Posterior cingulate gyrus (tissue), 11 donors: Measurements from ENCODE around the gene LHX6.

Experiments used
- DNase-seq, 10 donors: peaks; one replicate each; pipeline versions ENCODE4 v3.0.0 to v3.0.0-alpha.2; 2020 to 2021; ENCODE audit warnings: mixed read lengths in 3 of 10
- intact Hi-C: fragments of 100-400 bp; cut with DNase I; formaldehyde crosslinking; loops from one replicate; pipeline ENCODE4 v1.15.1; 2023

Gene LHX6

GRCh38 chr9:122217640-122218039 lies 11.1 kb downstream of the LHX6 start:
- intact Hi-C loops: no loop called here
- DNase-seq: no peak

- intact Hi-C loops: no loop called here
Measured at GRCh38 chr9:122216798-122217418, 11.8 kb downstream of the LHX6 start.

GRCh38 chr9:122216138-122216797 lies 12.5 kb downstream of the LHX6 start:
- no peak for DNase-seq
- intact Hi-C loops: no loop called here

More at GRCh38 chr9:122216798-122217418, 11.8 kb downstream of the LHX6 start:
- peak in 1 of 10 donors; percentile 61 for DNase-seq

GRCh38 chr9:122215663-122216062 lies 13.1 kb downstream of the LHX6 start:
- no peak for DNase-seq

GRCh38 chr9:122214507-122214906 lies 14.2 kb downstream of the LHX6 start:
- intact Hi-C loops: no loop called here
- DNase-seq: peak in 1 of 10 donors; percentile 22

More at GRCh38 chr9:122215663-122216062, 13.1 kb downstream of the LHX6 start:
- intact Hi-C loops: no loop called here

- intact Hi-C loops: no loop called here
- DNase-seq: peak in 3 of 10 donors; percentile 76 to 89 (median 76)
Measured at GRCh38 chr9:122213589-122214413, 15.0 kb downstream of the LHX6 start.

GRCh38 chr9:122213102-122213588 lies 15.6 kb downstream of the LHX6 start:
- intact Hi-C loops: no loop called here
- DNase-seq: no peak

GRCh38 chr9:122212473-122213004 lies 16.2 kb downstream of the LHX6 start:
- peak in 1 of 10 donors; percentile 20 for DNase-seq
- intact Hi-C loops: no loop called here

GRCh38 chr9:122209451-122209850 lies 19.3 kb downstream of the LHX6 start:
- intact Hi-C loops: no loop called here
- DNase-seq: peak in 1 of 10 donors; percentile 34

GRCh38 chr9:122207096-122207495 lies 21.7 kb downstream of the LHX6 start:
- peak in 1 of 10 donors; percentile 20 for DNase-seq
- intact Hi-C loops: no loop called here

- intact Hi-C loops: no loop called here
- DNase-seq: peak in 2 of 10 donors; percentile 35 to 45
Measured at GRCh38 chr9:122206118-122207046, 22.4 kb downstream of the LHX6 start.

GRCh38 chr9:122205176-122205575 lies 23.6 kb downstream of the LHX6 start:
- intact Hi-C loops: no loop called here
- peak in 1 of 10 donors; percentile 17 for DNase-seq

- DNase-seq: peak in 3 of 10 donors; percentile 70 to 80 (median 72)
- intact Hi-C loops: no loop called here
Measured at GRCh38 chr9:122204491-122204890, 24.3 kb downstream of the LHX6 start.

GRCh38 chr9:122204055-122204454 lies 24.7 kb downstream of the LHX6 start:
- no peak for DNase-seq

GRCh38 chr9:122202111-122202510 lies 26.6 kb downstream of the LHX6 start:
- intact Hi-C loops: no loop called here
- DNase-seq: peak in 1 of 10 donors; percentile 6

More at GRCh38 chr9:122204055-122204454, 24.7 kb downstream of the LHX6 start:
- intact Hi-C loops: no loop called here

GRCh38 chr9:122201641-122202040 lies 27.1 kb downstream of the LHX6 start:
- intact Hi-C loops: no loop called here
- peak in 1 of 10 donors; percentile 65 for DNase-seq

- peak in 2 of 10 donors; percentile 40 to 50 for DNase-seq
- intact Hi-C loops: no loop called here
Measured at GRCh38 chr9:122200960-122201595, 27.7 kb downstream of the LHX6 start.

- intact Hi-C loops: no loop called here
- no peak for DNase-seq
Measured at GRCh38 chr9:122197882-122198281, 30.9 kb downstream of the LHX6 start.

- intact Hi-C loops: no loop called here
- no peak for DNase-seq
Measured at GRCh38 chr9:122197426-122197825, 31.3 kb downstream of the LHX6 start.
